GM06990 (cell line): ENCODE data around the gene VPS41.

Experiments used
- DNase-seq: peaks from one replicate; pipeline ENCODE4 v3.0.0-alpha.2; 2011; ENCODE audit not compliant: insufficient read length; ENCODE audit errors: extremely low read depth
- H3K27me3 ChIP-seq: replicated peaks from 2 replicates; pipeline ENCODE4 v1.6.0; 2011; ENCODE audit warnings: low read length; ENCODE audit not compliant: control insufficient read depth, insufficient read depth
- H3K36me3 ChIP-seq: 2 replicates; pipeline ENCODE4 v1.5.1; 2011; ENCODE audit warnings: low read length; ENCODE audit not compliant: control insufficient read depth, insufficient read depth
- H3K4me3 ChIP-seq: replicated peaks from 2 replicates; pipeline ENCODE4 v1.5.1; 2011; ENCODE audit warnings: low read depth, mild to moderate bottlenecking, control low read depth, low read length
- CTCF ChIP-seq: IDR thresholded peaks from 2 replicates; pipeline ENCODE4 v1.5.1; 2011; ENCODE audit warnings: low read length, control low read depth, mild to moderate bottlenecking, inconsistent platforms; ENCODE audit not compliant: insufficient read depth, poor library complexity, severe bottlenecking

VPS41 gene

GRCh38 chr7:38673795-38674194 lies 235.2 kb downstream of the VPS41 start:
- H3K27me3 ChIP-seq = no peaks in the 10 kb centered on the region; the same call in none of the 2 replicates
- no peaks in the 10 kb centered on the region for H3K36me3 ChIP-seq
- TF ChIP-seq CTCF = no peak
- DNase-seq = no peak
- no peak overlapping the region for H3K4me3 ChIP-seq
